ENCODE data around the gene AIP. TPM values are rescaled to one million over a fixed set of nuclear protein-coding genes. Genes with fewer than 3 reads are reported as not detected.
A peak's percentile ranks its signal among the peaks of the same experiment; 100 is the strongest.
"Not testable (repeated sequence)": the region's sequence is repeated elsewhere in the genome, so short reads cannot be mapped to it uniquely, and the experiment has no call there.

Gene AIP
- total RNA-seq, 4 donors from 2014 or later: 33.0 to 60.8 (median 48.8) TPM

DNA sequence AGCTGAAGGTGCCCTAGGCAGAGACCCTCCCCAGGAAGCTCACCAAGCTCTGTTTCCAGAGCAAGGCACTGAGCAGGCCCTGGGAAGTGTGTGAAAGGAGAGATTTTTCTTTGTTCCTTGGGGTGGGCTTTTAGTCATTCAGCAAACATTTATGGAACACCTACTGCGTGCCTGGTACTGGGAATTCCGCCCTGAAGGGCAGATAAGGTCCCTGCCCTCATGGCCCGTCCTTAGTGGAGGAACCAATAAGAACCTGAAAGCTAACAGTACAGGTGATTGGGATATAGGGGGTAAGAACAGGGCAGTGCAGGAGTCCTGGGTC, 17.7 kb upstream of the AIP start:
- Histone ChIP-seq H3K36me3 (no peaks in the 10 kb centered on the region), H3K9me3 (no peaks in the 10 kb centered on the region), H3K27ac (peak overlapping the region; percentile 70 to 94 (median 83)), H3K4me1 (peaks cover 15 to 23% of the 10 kb centered on the region in 2 donors), H3K27me3 (no peaks in the 10 kb centered on the region), H3K4me3 (peak overlapping the region; percentile 51 to 67 (median 62))
- intact Hi-C loops (cut with DNase I; ENCODE audit: low total_unique reads): loop anchor here (2.0 to 5.0 kb wide), 2 partner anchors 22 to 38 kb away; partner anchors contain the start of genes CORO1B and RPS6KB2
- ATAC-seq (no peak), DNase-seq (no peak)
- TF ChIP-seq, protein P1, sequence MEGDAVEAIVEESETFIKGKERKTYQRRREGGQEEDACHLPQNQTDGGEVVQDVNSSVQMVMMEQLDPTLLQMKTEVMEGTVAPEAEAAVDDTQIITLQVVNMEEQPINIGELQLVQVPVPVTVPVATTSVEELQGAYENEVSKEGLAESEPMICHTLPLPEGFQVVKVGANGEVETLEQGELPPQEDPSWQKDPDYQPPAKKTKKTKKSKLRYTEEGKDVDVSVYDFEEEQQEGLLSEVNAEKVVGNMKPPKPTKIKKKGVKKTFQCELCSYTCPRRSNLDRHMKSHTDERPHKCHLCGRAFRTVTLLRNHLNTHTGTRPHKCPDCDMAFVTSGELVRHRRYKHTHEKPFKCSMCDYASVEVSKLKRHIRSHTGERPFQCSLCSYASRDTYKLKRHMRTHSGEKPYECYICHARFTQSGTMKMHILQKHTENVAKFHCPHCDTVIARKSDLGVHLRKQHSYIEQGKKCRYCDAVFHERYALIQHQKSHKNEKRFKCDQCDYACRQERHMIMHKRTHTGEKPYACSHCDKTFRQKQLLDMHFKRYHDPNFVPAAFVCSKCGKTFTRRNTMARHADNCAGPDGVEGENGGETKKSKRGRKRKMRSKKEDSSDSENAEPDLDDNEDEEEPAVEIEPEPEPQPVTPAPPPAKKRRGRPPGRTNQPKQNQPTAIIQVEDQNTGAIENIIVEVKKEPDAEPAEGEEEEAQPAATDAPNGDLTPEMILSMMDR (IDR thresholded peaks at IDR 0.05 in 4 of 5, conservative IDR thresholded peaks at IDR 0.05 in 1 of 5): no peak
- no peak for TF ChIP-seq POLR2A (IDR thresholded peaks at IDR 0.05)
- in situ Hi-C loops (cut with MboI; ENCODE audit: low sequenced_read_pairs in 4 of 4): no loop called here

DNA sequence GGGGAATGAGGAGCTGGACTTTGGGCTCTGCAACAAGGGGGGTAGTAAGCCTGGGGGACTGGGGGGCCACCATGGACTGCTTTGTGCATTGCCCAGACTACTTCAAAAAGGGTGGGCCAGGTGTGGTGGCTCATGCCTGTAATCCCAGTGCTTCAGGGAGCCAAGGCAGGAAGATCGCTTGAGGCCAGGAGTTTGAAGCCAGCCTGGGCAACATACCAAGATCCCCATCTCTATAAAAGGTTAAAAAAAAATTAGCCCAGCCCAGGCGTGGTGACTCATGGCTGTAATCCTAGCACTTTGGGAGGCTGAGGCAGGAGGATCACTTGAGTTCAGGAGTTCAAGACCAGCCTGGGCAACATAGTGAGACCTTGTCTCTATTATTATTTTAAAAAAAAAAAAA, 17.3 kb upstream of the AIP start:
- H3K9me3 ChIP-seq; H3K36me3 ChIP-seq; H3K27me3 ChIP-seq; ATAC-seq; in situ Hi-C loops (cut with MboI; ENCODE audit: low sequenced_read_pairs in 4 of 4); DNase-seq: not testable (repeated sequence)
- Histone ChIP-seq H3K4me1 (peaks cover 15 to 23% of the 10 kb centered on the region in 2 donors), H3K4me3 (peak overlapping the region in 2 of 4 donors; percentile 67), H3K27ac (peak overlapping the region in 3 of 4 donors; percentile 81 to 94 (median 85))
- intact Hi-C loops (cut with DNase I; ENCODE audit: low total_unique reads): loop anchor here (2.0 to 5.0 kb wide), 2 partner anchors 23 to 38 kb away; partner anchors contain the start of genes CORO1B and RPS6KB2

DNA sequence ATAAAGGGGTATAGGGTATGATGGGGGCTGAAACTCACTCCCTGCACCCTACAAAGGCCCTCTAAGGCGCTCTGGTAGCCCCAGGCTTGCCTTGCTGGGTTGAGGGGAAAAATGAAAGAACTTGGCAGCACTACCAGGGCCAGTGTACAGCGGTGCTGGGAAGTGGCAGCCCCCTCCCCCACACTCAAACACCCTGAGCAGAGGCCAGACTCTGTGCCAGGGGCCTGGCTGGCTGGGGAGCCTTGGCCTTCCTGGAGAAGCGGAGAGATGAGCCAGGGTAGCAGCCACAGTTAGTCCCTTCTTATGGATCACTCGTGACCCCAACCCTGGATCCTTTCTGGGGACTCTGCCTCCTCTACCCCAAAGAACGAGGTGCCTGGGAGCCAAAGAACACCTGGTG, 16.5 kb upstream of the AIP start:
- Histone ChIP-seq H3K27me3 (no peaks in the 10 kb centered on the region), H3K4me3 (no peak overlapping the region), H3K9me3 (no peaks in the 10 kb centered on the region), H3K4me1 (peaks cover 15 to 23% of the 10 kb centered on the region in 2 donors), H3K27ac (no peak overlapping the region), H3K36me3 (no peaks in the 10 kb centered on the region)
- no peak for ATAC-seq
- intact Hi-C loops (cut with DNase I; ENCODE audit: low total_unique reads): loop anchor here (5.0 kb wide), 1 partner anchor 39 kb away; the partner anchor contains the start of gene RPS6KB2
- DNase-seq: no peak
- TF ChIP-seq, protein P1 (IDR thresholded peaks at IDR 0.05 in 4 of 5, conservative IDR thresholded peaks at IDR 0.05 in 1 of 5): no peak
- no peak for TF ChIP-seq POLR2A (IDR thresholded peaks at IDR 0.05)
- in situ Hi-C loops (cut with MboI; ENCODE audit: low sequenced_read_pairs in 4 of 4): no loop called here

DNA sequence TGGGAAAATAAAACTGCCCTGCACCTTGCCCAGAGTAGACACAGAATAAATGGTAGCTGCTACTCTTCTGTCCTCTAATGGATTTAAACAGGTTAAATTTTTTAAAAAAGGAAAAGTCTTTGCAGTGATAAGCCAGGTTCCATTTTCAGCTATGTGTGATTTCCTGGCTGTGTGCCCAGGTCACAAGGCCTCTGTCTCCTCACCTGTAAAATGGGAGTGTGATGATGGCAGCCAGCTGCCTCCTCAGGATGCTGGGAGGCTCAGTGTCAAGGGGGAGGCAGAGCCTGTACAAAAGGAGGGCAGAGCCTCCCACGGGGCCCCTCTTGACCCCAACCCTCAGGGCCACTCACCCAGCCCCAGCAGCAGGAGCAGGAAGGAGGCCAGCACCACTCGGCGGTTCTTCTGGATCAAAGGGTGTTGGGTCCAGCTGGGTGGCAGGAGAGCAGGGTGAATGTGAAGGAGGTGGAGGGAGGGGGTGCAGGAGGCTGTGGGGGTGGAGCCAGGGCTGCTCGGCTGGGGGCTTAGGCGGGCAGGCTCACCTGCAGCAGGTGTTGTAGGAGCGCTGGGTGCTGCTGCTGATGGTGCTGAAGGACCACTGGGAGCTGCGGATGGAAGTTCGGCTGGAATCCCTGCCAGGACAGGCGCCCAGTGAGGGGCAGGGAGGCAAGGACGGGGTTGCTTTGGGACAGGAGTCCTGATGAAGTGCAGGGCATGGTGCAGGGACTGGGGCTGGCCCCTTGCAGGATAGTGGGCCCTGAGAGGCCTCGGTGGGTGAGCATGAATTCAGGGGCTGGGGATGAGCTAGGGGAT, 15.7 kb upstream of the AIP start:
- H3K36me3 ChIP-seq: no peaks in the 10 kb centered on the region
- no peak for ATAC-seq
- TF ChIP-seq, protein P1 (IDR thresholded peaks at IDR 0.05 in 4 of 5, conservative IDR thresholded peaks at IDR 0.05 in 1 of 5): no peak
- TF ChIP-seq POLR2A (IDR thresholded peaks at IDR 0.05): no peak
- no peaks in the 10 kb centered on the region for H3K27me3 ChIP-seq
- in situ Hi-C loops (cut with MboI; ENCODE audit: low sequenced_read_pairs in 4 of 4) (no loop called here), intact Hi-C loops (cut with DNase I; ENCODE audit: low total_unique reads) (loop anchor here (5.0 kb wide), 1 partner anchor 40 kb away; the partner anchor contains the start of gene RPS6KB2)
- H3K27ac ChIP-seq: no peak overlapping the region
- no peaks in the 10 kb centered on the region for H3K9me3 ChIP-seq
- H3K4me1 ChIP-seq: peaks cover 15 to 23% of the 10 kb centered on the region in 2 donors
- no peak overlapping the region for H3K4me3 ChIP-seq
- DNase-seq: no peak

DNA sequence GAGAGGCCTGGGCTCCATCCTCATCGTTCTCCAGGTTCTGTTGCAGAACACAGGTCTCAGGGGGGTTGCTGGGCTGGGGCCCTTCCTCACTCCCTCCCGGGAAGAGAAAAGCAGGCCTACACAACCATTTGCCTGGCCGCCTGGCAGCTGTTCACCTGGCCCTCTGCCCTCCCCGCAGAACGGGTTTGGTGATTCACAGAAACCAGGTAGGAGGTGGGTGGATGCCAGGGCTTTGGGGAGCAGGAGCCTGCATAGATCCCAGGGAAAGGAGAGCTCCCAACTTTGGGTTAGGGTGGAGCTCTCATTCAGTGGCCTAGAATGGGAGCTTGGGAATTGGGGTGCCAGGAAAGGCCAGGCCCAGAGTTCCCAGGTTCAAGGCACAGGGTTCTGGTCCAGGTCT, 14.8 kb upstream of the AIP start:
- Histone ChIP-seq H3K9me3 (no peaks in the 10 kb centered on the region), H3K4me1 (peaks cover 15 to 23% of the 10 kb centered on the region in 2 donors), H3K4me3 (peak overlapping the region; percentile 86 to 98 (median 94)), H3K27ac (peak overlapping the region; percentile 79 to 96 (median 88)), H3K27me3 (no peaks in the 10 kb centered on the region), H3K36me3 (no peaks in the 10 kb centered on the region)
- in situ Hi-C loops (cut with MboI; ENCODE audit: low sequenced_read_pairs in 4 of 4) (no loop called here), intact Hi-C loops (cut with DNase I; ENCODE audit: low total_unique reads) (loop anchor here (5.0 kb wide), 1 partner anchor 41 kb away; the partner anchor contains the start of gene RPS6KB2)
- DNase-seq (no peak), ATAC-seq (no peak)
- TF ChIP-seq, protein P1 (IDR thresholded peaks at IDR 0.05 in 4 of 5, conservative IDR thresholded peaks at IDR 0.05 in 1 of 5): no peak
- no peak for TF ChIP-seq POLR2A (IDR thresholded peaks at IDR 0.05)
